NCI-H2196 treated with DMSO at 0.1 percent for 48 hours (cell line): ENCODE results near the gene TNFAIP3.

Source experiments
- DNase-seq: peaks from one replicate; lab custom pipeline; 2025; ENCODE audit not compliant: unreplicated experiment; lab: John Stamatoyannopoulos, UW

The TNFAIP3 gene

GRCh38 chr6:137901454-137901853 lies 34.4 kb downstream of the TNFAIP3 start:
- DNase-seq = no peak

- DNase-seq = no peak
These were observed 35.6 kb downstream of the TNFAIP3 start for GRCh38 chr6:137902699-137903098.

- no peak for DNase-seq
These were observed 36.3 kb downstream of the TNFAIP3 start for GRCh38 chr6:137903274-137903932.

- DNase-seq = no peak
These were observed 37.1 kb downstream of the TNFAIP3 start for GRCh38 chr6:137903933-137904821.

GRCh38 chr6:137904822-137905617 lies 38.0 kb downstream of the TNFAIP3 start:
- DNase-seq = no peak

- DNase-seq = no peak
These were observed 39.0 kb downstream of the TNFAIP3 start for GRCh38 chr6:137906020-137906472.

GRCh38 chr6:137907170-137907569 lies 40.1 kb downstream of the TNFAIP3 start:
- no peak for DNase-seq

GRCh38 chr6:137909533-137909932 lies 42.5 kb downstream of the TNFAIP3 start:
- no peak for DNase-seq

GRCh38 chr6:137910424-137910834 lies 43.4 kb downstream of the TNFAIP3 start:
- no peak for DNase-seq

GRCh38 chr6:137910843-137911456 lies 43.9 kb downstream of the TNFAIP3 start:
- DNase-seq = no peak

GRCh38 chr6:137911675-137912191 lies 44.7 kb downstream of the TNFAIP3 start:
- no peak for DNase-seq

GRCh38 chr6:137912813-137913212 lies 45.8 kb downstream of the TNFAIP3 start:
- DNase-seq = no peak

GRCh38 chr6:137913434-137913833 lies 46.4 kb downstream of the TNFAIP3 start:
- DNase-seq = no peak

- no peak for DNase-seq
These were observed 47.0 kb downstream of the TNFAIP3 start for GRCh38 chr6:137913996-137914529.

- no peak for DNase-seq
These were observed 47.6 kb downstream of the TNFAIP3 start for GRCh38 chr6:137914530-137915193.

GRCh38 chr6:137915790-137916189 lies 48.7 kb downstream of the TNFAIP3 start:
- no peak for DNase-seq

GRCh38 chr6:137917551-137918325 lies 50.7 kb downstream of the TNFAIP3 start:
- DNase-seq = no peak

GRCh38 chr6:137919502-137919823 lies 52.4 kb downstream of the TNFAIP3 start:
- no peak for DNase-seq
